ENCODE measurements around the gene PHACTR3. TPM values are rescaled to one million over a fixed set of nuclear protein-coding genes. Genes with fewer than 3 reads are reported as not detected.

The PHACTR3 gene
- total and polyA plus RNA-seq, 2 of the 8 experiments (the other 6 are each of a cell fraction or from before 2014, with no cell fraction given), result 0.05 to 0.13 TPM

- no peak overlapping the region for H3K4me2 ChIP-seq (ENCODE audit: insufficient read depth in 1 of 2, low read depth in 2 of 2, low read length in 2 of 2)
- peaks cover 62 to 79% of the 10 kb centered on the region in 2 experiments for H3K9me3 ChIP-seq (ENCODE audit: insufficient read depth in 2 of 2, low read depth in 1 of 2, low read length in 1 of 2)
- H3K14ac ChIP-seq (ENCODE audit: insufficient read length), result no peak overlapping the region
Observed at GRCh38 chr20:59657459-59658046, 53.2 kb downstream of the PHACTR3 start.

More at GRCh38 chr20:59657459-59658046, 53.2 kb downstream of the PHACTR3 start:
- no peak overlapping the region for H4K91ac ChIP-seq (replicated peaks; ENCODE audit: insufficient read length, low read length)
- no peak overlapping the region for H3K27ac ChIP-seq (ENCODE audit: low read depth, low read length)
- H3K4ac ChIP-seq (replicated peaks; ENCODE audit: insufficient read length, low read depth, low read length), result no peak overlapping the region
- no peaks in the 10 kb centered on the region for H3K23me2 ChIP-seq (ENCODE audit: low read depth, low read length)
- no peak overlapping the region for H2BK120ac ChIP-seq (replicated peaks; ENCODE audit: low read depth, low read length)
- H2BK15ac ChIP-seq (ENCODE audit: low read length), result no peak overlapping the region
- CTCF ChIA-PET (ENCODE audit: partially characterized antibody), result no interaction called here
- H3K56ac ChIP-seq (replicated peaks; ENCODE audit: insufficient read length, low read depth, low read length), result no peak overlapping the region
- H4K8ac ChIP-seq (ENCODE audit: extremely low read depth, insufficient read depth, low read length), result no peak overlapping the region
- no peak overlapping the region for H2BK5ac ChIP-seq (ENCODE audit: low read depth, low read length)
- H3K79me1 ChIP-seq (ENCODE audit: low read depth, low read length), result no peaks in the 10 kb centered on the region
- H3K18ac ChIP-seq (ENCODE audit: extremely low read depth, low read length), result no peak overlapping the region
- no peaks in the 10 kb centered on the region for H3K4me1 ChIP-seq (replicated peaks in 1 of 4; ENCODE audit: control insufficient read depth in 3 of 4, insufficient read depth in 4 of 4, low read length in 3 of 4)
- no peak for FAIRE-seq
- no peak overlapping the region for H4K5ac ChIP-seq (ENCODE audit: insufficient read length, low read depth, low read length)
- no peak overlapping the region for H3K4me3 ChIP-seq (ENCODE audit: extremely low read depth in 1 of 4, insufficient read depth in 2 of 4, low read depth in 3 of 4, low read length in 4 of 4)
- TF ChIP-seq RBBP5 (IDR thresholded peaks at IDR 0.05; ENCODE audit: borderline replicate concordance, low read depth, low read length) (no peak), EGR1 (IDR thresholded peaks at IDR 0.05; ENCODE audit: borderline replicate concordance, low read depth, low read length) (no peak), TAF7 (optimal IDR thresholded peaks at IDR 0.05; ENCODE audit: borderline replicate concordance, low read depth, low read length) (no peak), KDM1A (IDR thresholded peaks at IDR 0.05; ENCODE audit: borderline replicate concordance, low read length) (no peak)
- 29% methylated on average over 1 of the region's 1 CpG; no CpG with 5 or more reads in 1 of the 2 experiments for WGBS, 2 experiments (ENCODE audit: extremely low coverage in 1 of 2, insufficient coverage in 1 of 2, insufficient read length in 1 of 2, insufficient replicate concordance in 2 of 2, low coverage in 1 of 2, low lambda C conversion rate in 2 of 2, missing lambda C conversion rate in 1 of 2)
- no peak overlapping the region for H3K23ac ChIP-seq (ENCODE audit: insufficient read length)
- H2AFZ ChIP-seq (ENCODE audit: low read length), result no peak overlapping the region
- no peaks in the 10 kb centered on the region for H4K20me1 ChIP-seq (replicated peaks in 1 of 2; ENCODE audit: control insufficient read depth in 1 of 2, insufficient read depth in 2 of 2, low read length in 2 of 2)
- no peaks in the 10 kb centered on the region for H3K36me3 ChIP-seq (ENCODE audit: control insufficient read depth in 2 of 4, insufficient read depth in 4 of 4, low read length in 3 of 4)
- H3K27me3 ChIP-seq (replicated peaks in 1 of 4; ENCODE audit: control insufficient read depth in 3 of 4, extremely low read depth in 1 of 4, insufficient read depth in 3 of 4, low read length in 3 of 4), result no peaks in the 10 kb centered on the region
- H3K79me2 ChIP-seq (ENCODE audit: control insufficient read depth in 1 of 2, insufficient read depth in 2 of 2, low read length in 2 of 2), result no peaks in the 10 kb centered on the region
- no peak overlapping the region for H2BK20ac ChIP-seq (ENCODE audit: low read length)
- no peak overlapping the region for H2BK12ac ChIP-seq (ENCODE audit: low read depth, low read length)
- H2AK5ac ChIP-seq (ENCODE audit: low read depth, low read length), result no peak overlapping the region
- no peak overlapping the region for H3K9ac ChIP-seq (replicated peaks in 1 of 4; ENCODE audit: extremely low read depth in 1 of 4, low read depth in 3 of 4, low read length in 3 of 4)
- no peak for DNase-seq (ENCODE audit: low read depth in 1 of 2, low spot score in 2 of 2)
- POLR2A ChIA-PET (ENCODE audit: partially characterized antibody), result no interaction called here
